ENCODE measurements around the gene MYH10.

Gene MYH10

GRCh38 chr17:8609910-8610309 is 20.6 kb downstream of the MYH10 start:
- DNase-seq (ENCODE audit: low read depth in 2 of 2): no peak

DNA sequence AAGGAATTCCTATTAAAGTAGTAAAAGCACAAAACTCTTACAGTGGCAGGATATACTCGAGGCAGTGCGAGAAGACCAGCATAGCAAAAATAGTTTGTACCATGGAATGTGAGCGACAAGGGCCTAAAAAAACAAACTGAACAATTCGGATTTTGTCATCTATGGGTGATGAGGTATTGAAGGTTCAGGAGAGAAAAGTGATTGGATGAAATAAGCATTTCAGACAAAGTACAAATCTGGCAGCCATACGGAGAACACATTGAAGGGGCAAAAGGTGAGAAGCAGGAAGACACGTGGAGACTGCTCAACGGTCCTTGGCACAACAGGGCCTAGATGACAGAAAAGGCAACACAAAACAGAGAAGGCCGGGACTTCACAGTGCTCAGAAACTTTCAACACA is 22.5 kb downstream of the MYH10 start:
- no peak for DNase-seq (ENCODE audit: low read depth in 2 of 2)

GRCh38 chr17:8606401-8606800 is 24.1 kb downstream of the MYH10 start:
- DNase-seq (ENCODE audit: low read depth in 2 of 2): no peak

DNA sequence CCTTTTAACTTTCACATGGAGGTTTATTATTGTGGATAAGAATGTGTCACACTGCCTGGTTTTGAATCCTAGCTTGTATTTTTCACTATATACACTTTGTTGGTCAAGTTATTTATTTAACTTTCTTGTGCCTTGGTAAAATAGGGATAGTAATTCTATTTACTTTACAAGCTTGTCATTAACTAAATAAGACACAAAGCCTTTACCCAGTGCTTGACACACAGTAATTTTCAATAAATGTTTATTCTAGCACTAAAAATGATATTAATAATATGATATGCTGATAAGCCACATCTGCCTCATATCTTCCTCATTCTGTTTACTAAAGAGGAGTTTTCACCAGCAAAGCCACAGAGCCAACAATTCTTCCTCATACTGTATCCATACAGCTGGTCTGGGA is 27.8 kb downstream of the MYH10 start:
- no peak for DNase-seq (ENCODE audit: low read depth in 2 of 2)

- DNase-seq (ENCODE audit: low read depth in 2 of 2): no peak
Observed at GRCh38 chr17:8599351-8600011, 31.0 kb downstream of the MYH10 start.

DNA sequence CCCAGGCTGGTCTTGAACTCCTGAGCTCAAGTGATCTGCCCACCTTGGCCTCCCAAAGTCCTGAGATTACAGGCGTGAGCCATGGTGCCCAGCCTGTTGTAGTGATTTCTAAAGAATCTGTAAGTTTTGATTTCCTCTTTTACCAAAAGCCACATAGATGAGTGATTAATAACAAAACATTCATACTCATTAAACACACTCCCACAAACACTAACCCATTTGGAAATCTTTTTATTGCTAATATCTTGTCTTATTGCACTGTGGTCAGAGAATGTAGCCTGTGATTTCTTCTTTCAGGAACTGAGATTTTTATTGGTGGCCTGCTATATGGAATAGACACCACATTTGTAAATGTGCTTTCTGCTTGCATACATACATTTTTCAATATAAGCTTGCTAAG is 31.6 kb downstream of the MYH10 start:
- no peak for DNase-seq (ENCODE audit: low read depth in 2 of 2)

GRCh38 chr17:8593830-8594229 is 36.7 kb downstream of the MYH10 start:
- no peak for DNase-seq (ENCODE audit: low read depth in 2 of 2)

- no peak for DNase-seq (ENCODE audit: low read depth in 2 of 2)
Observed at GRCh38 chr17:8593276-8593675, 37.2 kb downstream of the MYH10 start.

- no peak for DNase-seq (ENCODE audit: low read depth in 2 of 2)
Observed at GRCh38 chr17:8588877-8589554, 41.5 kb downstream of the MYH10 start.

GRCh38 chr17:8586766-8587165 is 43.8 kb downstream of the MYH10 start:
- DNase-seq (ENCODE audit: low read depth in 2 of 2): no peak

DNA sequence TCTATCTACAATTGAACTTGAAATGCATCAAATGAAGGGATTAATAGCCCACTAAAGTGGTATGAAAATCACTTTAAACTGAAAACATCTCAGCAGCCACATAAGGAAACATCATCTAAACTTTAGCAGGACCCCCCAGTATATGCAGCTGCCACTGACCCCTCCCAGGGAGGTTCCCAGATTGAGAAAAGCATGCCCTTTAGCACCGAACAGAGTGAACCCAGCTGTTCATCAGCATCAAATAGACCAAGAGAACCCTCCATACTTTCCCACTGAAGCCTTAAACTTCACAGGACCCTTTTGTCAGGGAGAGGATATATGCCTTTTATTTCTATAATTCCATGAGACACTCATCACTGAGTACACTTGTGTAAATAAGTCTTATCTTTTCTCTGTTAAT is 44.6 kb downstream of the MYH10 start:
- no peak for DNase-seq (ENCODE audit: low read depth in 2 of 2)

DNA sequence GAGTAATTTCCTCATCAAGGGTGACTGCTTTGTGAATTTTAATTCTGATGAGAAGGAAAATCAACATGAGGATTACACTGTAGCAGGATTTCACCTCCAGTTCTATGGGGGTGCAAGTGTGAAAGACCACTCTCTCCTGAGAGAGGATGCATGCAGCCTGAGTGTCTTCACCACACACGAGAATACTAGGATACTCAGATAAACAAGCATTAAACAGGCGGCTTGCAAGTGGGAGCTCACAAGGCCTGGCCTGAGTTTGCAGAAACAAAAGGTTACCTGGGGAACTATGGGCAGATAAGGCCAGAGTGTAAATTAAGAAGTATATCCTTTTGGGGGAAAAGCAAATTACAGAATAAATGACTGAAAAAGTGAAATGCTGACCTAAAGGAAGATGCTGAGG is 46.6 kb downstream of the MYH10 start:
- no peak for DNase-seq (ENCODE audit: low read depth in 2 of 2)

DNA sequence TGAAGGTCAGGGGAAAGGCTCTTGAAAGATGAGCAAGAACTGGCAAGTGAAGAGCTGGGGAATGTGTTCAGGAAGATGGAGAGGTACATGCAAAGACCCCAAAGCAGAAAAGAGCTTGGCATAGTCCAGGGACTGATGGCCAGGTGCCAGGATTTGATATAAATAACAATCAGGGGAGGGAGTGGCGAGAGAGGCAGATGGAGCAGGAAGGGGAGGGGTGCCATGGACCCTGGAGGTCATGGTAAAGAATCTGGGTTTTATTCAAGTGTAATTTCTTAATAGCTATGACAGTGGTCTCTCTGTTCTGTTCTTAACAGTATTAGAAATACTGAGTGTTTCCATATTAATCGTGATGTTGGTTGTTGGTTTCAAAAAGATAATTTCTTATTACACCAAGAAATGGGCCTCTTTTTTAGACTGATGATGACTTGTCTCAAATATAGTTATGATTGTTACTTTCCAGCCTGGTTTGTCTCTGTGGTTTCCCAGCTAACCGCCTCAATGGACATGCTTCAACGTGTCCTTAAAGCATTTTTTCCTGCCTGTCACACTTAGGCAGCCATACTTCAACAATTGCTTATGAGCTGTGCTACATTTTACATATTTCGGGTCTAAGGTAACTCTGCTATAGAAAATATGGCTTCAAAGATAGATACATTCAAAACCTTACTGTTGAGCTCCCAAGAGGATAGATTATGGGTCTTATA is 49.4 kb downstream of the MYH10 start:
- no peak for DNase-seq (ENCODE audit: low read depth in 2 of 2)

- DNase-seq (ENCODE audit: low read depth in 2 of 2): no peak
Observed at GRCh38 chr17:8577868-8578267, 52.7 kb downstream of the MYH10 start.

GRCh38 chr17:8576559-8577294 is 53.8 kb downstream of the MYH10 start:
- no peak for DNase-seq (ENCODE audit: low read depth in 2 of 2)

DNA sequence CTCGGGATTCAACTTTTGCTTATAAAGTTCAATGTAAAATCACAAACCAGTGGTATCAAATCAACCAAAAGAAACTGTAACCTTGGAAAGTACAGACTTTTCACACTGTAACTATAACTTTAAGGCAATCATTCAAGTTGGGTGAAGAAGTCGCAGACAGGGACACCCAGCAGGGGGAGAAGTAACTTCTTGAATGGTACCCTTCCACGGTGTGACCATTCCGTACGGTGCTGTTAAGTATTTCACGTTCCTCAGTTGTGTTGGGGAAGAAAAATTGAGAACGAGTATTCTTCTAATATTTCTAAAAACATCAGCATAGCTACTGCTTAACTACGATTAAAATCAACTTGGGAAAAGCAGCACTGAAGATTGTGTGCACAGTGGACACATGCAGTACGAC is 55.8 kb downstream of the MYH10 start:
- DNase-seq (ENCODE audit: low read depth in 2 of 2): no peak

- no peak for DNase-seq (ENCODE audit: low read depth in 2 of 2)
Observed at GRCh38 chr17:8572764-8573163, 57.8 kb downstream of the MYH10 start.

DNA sequence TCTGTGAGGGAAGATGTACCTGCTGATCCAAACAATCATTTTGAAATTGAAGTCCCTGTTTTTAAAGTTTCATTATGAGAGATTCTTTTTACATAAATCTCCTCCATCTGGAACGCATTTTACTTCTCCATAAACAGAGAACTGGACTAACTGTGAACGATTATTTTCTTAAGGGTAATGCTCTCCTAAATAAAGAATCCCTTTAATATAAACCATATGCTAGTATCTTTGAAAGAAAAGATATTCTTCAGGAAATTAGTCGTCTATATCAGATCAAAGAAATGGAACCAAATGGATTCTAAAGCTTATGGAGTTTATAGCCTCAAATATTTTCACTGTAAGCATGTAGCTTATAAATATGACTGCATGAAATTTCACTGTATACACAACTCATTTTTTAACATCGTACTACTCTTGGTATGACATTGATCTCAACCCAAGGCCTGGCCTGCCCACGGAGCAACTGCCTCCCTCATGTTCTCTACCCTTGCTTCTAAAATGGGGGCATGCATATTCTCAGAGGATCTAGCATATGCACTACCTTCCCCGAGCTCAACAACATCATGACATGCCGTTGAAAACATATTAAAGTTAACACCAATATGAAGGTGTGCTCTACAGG is 66.4 kb downstream of the MYH10 start:
- DNase-seq (ENCODE audit: low read depth in 2 of 2): no peak

DNA sequence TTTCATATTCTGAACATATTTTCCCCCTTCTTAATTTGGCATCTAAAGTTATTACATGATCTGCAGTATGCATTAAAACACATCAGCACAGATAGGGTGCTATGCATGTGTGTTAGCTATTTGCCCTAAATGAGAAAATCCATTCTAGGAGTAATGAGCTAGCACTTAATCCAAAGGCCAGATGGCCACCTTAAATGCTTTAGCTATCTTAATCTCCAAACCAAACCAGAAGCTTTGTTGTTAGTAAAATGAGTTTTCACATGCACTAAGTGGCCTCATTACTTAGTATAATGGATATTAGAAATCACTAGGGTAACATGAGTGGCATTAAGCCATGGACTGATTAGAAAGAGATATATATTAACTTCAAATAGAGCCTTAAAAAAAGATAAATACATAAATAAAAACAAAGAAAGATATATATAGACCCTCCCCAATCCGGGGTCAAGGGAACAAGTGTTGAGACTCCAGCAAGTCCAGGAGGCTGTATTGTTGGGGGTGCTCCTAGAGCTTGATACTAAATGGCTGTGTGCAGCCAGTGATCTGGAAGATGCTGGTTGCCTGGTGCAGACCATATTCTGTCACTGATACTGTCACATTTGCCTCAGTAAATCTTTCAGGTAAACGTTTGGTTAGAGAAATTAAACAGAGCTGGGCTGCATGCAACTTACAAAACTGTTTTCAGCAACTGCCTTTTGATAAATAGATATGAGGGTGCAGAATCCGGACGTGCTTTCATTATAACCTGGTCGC is 67.3 kb downstream of the MYH10 start:
- DNase-seq (ENCODE audit: low read depth in 2 of 2): no peak

- DNase-seq (ENCODE audit: low read depth in 2 of 2): no peak
Observed at GRCh38 chr17:8558144-8558543, 72.4 kb downstream of the MYH10 start.

DNA sequence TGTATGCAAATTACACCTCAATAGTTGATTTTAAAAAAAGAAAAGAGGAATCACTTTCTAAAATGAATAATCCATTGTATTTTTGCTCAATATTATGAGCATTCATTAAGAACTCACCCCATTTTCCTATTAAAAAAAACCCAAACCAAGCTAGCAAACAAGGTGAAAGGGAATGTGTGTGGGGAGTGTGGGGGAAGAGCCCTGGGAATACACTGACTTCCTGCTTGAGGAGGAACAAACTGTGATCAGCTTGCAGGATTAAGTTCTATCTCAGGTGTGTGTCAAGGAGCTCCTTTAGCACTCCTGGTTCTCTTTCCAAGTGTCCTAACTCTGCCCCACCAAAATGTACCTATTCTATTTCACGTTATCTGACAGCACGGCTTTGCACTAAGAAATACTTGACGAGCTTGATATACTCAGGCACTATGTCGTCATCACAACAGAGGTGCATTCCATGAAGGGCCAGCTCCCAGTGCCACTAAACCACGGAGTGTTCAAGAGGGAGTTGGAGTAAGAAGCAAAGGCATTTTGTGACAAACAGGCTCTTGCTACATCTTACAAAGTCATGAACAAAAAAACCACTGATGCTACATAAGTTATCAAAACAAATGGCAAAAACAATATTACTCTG is 73.2 kb downstream of the MYH10 start:
- DNase-seq (ENCODE audit: low read depth in 2 of 2): no peak
